PFSK-1 (cell line): ENCODE data around the gene FIP1L1.
A peak's percentile ranks its signal among the peaks of the same experiment; 100 is the strongest.

ENCODE experiments used
- FOXP2 ChIP-seq: optimal IDR thresholded peaks from 2 replicates; pipeline ENCODE3; 2011; ENCODE audit warnings: borderline replicate concordance, control low read depth, inconsistent platforms; ENCODE audit not compliant: insufficient read depth; ENCODE audit errors: extremely low read length, extremely low read depth
- POLR2AphosphoS5 ChIP-seq: IDR thresholded peaks from 2 replicates; pipeline ENCODE4 v1.6.1; 2012; ENCODE audit warnings: low read depth, mild to moderate bottlenecking, control low read depth, low read length, moderate library complexity
- SIN3A ChIP-seq: IDR thresholded peaks from 2 replicates; pipeline ENCODE4 v1.6.1; 2012; ENCODE audit warnings: mild to moderate bottlenecking, low read length, moderate library complexity, borderline replicate concordance; ENCODE audit not compliant: insufficient read depth
- TF ChIP-seq, protein P1 (sequence below), 2 experiments: IDR thresholded peaks; 2 replicates each; pipeline versions ENCODE4 v1.6.1 to v1.8.0; 2011 to 2012; ENCODE audit warnings: low read depth in 2 of 2, low read length in 2 of 2, control low read depth in 1 of 2, inconsistent platforms in 1 of 2, mild to moderate bottlenecking in 1 of 2, moderate library complexity in 1 of 2; ENCODE audit not compliant: insufficient read depth in 1 of 2

DNA sequence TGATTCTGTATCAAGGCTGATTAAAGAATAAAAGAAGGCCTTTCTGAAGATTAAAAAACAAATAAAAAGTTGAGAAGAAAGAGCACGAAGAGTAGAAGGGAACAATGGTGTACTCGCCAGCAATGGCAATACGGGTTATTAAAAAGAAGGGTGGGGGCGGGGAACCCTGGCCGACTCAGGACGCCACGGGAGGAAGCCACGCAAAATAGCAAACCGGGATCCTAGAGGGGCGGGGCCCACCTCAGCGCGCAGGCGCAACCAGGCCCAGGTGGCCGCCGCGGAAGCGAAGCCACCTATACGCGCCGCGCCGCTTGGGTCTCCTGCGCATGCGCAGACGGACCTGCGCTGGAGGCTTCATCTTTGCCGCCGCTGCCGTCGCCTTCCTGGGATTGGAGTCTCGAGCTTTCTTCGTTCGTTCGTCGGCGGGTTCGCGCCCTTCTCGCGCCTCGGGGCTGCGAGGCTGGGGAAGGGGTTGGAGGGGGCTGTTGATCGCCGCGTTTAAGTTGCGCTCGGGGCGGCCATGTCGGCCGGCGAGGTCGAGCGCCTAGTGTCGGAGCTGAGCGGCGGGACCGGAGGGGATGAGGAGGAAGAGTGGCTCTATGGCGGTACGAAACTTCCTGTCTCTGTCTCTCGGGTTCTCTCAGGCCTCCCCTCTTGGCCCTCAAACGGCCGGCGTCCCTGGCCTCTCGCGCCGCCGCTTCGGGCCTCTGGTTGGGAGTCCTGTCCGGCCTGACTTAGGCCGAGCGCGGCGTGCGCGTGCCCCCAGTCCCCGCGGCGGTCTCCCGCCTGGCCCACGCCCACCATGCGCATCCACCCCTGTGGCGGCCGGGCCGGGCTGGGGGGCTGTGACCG, at the start of gene FIP1L1:
- TF ChIP-seq POLR2AphosphoS5: peak; percentile 95
- TF ChIP-seq, protein P1, sequence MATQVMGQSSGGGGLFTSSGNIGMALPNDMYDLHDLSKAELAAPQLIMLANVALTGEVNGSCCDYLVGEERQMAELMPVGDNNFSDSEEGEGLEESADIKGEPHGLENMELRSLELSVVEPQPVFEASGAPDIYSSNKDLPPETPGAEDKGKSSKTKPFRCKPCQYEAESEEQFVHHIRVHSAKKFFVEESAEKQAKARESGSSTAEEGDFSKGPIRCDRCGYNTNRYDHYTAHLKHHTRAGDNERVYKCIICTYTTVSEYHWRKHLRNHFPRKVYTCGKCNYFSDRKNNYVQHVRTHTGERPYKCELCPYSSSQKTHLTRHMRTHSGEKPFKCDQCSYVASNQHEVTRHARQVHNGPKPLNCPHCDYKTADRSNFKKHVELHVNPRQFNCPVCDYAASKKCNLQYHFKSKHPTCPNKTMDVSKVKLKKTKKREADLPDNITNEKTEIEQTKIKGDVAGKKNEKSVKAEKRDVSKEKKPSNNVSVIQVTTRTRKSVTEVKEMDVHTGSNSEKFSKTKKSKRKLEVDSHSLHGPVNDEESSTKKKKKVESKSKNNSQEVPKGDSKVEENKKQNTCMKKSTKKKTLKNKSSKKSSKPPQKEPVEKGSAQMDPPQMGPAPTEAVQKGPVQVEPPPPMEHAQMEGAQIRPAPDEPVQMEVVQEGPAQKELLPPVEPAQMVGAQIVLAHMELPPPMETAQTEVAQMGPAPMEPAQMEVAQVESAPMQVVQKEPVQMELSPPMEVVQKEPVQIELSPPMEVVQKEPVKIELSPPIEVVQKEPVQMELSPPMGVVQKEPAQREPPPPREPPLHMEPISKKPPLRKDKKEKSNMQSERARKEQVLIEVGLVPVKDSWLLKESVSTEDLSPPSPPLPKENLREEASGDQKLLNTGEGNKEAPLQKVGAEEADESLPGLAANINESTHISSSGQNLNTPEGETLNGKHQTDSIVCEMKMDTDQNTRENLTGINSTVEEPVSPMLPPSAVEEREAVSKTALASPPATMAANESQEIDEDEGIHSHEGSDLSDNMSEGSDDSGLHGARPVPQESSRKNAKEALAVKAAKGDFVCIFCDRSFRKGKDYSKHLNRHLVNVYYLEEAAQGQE (IDR thresholded peaks at IDR 0.05; ENCODE audit: insufficient read depth in 1 of 2, low read depth in 2 of 2, low read length in 2 of 2): no peak
- 0 out of 2 replicates have a peak, but pooled peaks have one; percentile 40 for TF ChIP-seq SIN3A
- no peak for TF ChIP-seq FOXP2
